GM19351 (cell line): ENCODE data around the gene SLAMF1.
"Not testable (repeated sequence)": the region's sequence is repeated elsewhere in the genome, so short reads cannot be mapped to it uniquely, and the experiment has no call there.

Source experiments
- ATAC-seq: cut with Tn5 transposase; IDR thresholded peaks from one replicate; pipeline ENCODE4 v1.9.1; 2021; ENCODE audit warnings: mild to moderate bottlenecking, moderate library complexity; ENCODE audit not compliant: unreplicated experiment

Gene SLAMF1

GRCh38 chr1:160665330-160666078 is 18.7 kb upstream of the SLAMF1 start:
- ATAC-seq: no peak

DNA sequence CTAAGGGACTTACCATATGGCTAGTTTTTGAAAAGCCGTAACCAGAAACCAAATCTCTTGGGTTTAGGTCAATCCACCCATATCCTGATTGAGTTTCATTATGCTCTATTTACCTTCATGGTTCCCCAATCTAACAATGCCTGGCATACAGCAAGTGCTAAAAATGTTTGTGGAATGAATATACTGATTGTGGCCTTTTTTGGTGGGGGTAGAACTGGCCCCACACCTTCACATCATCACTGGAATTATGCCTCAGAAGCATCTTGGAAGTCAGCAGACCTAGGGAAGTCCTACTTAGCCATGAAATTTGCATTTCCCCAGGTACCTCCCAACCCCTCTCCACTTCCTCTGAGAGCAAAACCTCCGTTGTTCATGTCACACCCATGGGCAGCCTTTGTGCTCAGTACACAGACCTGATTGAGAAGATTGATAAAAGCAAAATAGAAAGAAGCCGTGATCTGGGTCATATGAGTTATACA is 17.8 kb upstream of the SLAMF1 start:
- ATAC-seq: peak; percentile 63

DNA sequence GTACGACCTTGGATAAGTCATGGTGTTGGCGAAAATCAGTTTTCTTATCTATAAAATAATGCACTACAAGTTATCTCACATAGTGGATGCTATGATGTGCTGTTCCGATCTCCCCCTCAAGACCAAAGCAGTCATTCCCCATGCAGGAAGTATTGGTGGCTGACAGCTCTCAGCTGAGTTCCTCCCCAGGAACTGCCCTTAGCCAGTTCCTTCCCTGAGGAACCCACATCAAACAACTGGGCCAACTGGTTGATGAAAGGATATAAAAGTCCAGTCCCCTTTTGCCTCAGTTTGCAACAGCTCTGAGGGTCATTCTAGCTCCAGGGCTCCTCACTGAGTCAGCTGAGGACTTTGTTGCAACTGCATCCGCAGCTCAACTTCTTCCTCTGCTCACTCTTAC is 16.1 kb upstream of the SLAMF1 start:
- ATAC-seq: no peak

DNA sequence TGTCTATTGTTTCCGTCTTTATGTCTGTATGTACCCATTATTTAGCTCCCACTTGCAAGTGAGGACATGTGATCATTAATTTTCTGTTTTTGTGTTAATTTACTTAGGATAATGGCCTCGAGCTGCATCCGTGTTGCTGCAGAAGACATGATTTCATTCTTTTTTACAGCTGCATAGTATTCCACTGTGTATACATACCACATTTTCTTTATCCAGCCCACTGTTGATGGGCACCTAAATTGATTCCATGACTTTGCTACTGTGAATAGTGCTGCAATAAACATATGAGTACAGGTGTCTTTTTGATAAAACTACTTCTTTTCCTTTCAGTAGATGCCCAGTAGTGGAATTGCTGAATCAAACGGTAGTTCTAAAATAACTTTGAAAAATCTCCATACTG is 12.7 kb upstream of the SLAMF1 start:
- no peak for ATAC-seq

- ATAC-seq: no peak
Observed at GRCh38 chr1:160658814-160659193, 12.0 kb upstream of the SLAMF1 start.

DNA sequence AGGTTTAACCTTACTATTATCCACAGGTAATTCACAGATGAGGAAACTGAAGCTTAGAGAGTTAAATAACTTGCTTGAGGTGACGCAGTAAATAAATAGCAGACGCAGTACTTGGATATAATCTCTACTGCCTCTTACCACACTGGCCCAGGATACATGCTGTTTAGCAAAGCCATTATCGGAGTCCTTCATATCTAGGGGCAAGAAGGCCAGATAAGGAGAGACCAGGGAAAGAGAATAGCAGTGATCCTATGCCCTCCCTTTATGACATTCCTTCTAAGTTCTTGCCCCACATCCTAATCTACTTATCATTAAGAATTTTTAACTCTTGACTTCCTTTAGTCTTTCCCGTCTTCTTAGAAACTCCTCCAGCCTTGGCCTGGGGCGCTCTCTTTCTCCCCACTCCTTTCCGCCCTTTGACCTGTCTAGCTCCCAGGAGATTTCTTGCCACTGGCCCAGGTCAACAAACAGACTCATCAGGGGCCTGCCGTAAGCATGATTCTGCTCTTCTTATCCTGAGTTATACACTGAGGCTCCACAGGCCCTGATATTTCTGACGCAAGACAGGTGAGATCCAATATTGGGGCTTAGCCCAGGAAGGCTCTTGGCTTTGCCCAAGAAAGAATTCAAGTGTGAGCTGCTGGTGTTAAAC is 11.4 kb upstream of the SLAMF1 start:
- ATAC-seq: no peak

DNA sequence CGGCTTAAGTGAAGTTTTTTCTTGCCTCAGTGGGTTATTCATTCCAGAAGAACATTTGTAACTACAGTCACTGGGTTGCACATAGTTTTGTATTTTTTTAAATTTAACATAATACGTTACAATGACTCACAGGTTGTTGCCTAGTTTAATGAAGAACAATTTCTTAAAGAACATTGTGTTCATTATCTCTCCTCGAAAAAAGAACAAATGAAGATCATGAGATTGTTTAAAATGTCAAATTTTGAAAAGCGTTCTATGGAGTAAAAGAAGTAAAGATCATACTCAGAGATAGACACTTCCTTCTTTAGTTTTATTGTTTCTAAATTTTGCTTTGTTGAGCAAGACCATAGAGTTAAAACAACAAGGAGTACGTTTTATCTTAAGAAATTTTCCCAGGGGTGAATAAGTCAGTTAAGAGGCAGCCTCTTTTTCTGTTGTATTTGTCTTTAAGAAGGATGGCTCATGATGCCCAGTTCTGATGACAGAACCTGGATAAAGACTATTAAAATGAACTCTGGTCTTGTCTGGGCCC is 10.5 kb upstream of the SLAMF1 start:
- no peak for ATAC-seq

- no peak for ATAC-seq
Observed at GRCh38 chr1:160656737-160657136, 9.9 kb upstream of the SLAMF1 start.

GRCh38 chr1:160653620-160654016 is 6.8 kb upstream of the SLAMF1 start:
- ATAC-seq: no peak

- no peak for ATAC-seq
Observed at GRCh38 chr1:160652924-160653619, 6.2 kb upstream of the SLAMF1 start.

GRCh38 chr1:160652065-160652641 is 5.3 kb upstream of the SLAMF1 start:
- not testable (repeated sequence) for ATAC-seq

GRCh38 chr1:160651433-160652064 is 4.7 kb upstream of the SLAMF1 start:
- ATAC-seq: no peak

- ATAC-seq: no peak
Observed at GRCh38 chr1:160647329-160647720, 481 bp upstream of the SLAMF1 start.

GRCh38 chr1:160646180-160646579 is 664 bp downstream of the SLAMF1 start:
- ATAC-seq: no peak

- no peak for ATAC-seq
Observed at GRCh38 chr1:160645386-160646130, 1.3 kb downstream of the SLAMF1 start.

- no peak for ATAC-seq
Observed at GRCh38 chr1:160644399-160644798, 2.4 kb downstream of the SLAMF1 start.

DNA sequence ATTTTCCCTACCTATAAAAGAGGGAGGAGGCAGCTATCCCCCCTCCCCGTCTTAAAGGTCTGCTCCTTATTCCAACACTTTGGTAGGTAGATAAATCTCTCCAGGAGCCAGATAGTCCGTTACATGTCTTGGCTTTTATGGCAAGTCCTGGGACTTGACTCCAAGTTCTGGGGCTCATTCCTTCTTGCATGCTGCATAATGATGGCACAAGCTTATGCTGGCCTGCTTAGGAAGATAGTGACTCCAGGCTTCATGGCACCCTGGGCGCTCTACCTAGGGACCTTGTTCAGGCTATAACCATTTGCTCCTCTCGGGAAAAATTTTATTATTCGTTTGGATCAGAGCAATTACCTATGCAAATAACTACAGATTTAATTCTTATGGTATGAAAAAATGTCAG is 3.7 kb downstream of the SLAMF1 start:
- no peak for ATAC-seq

DNA sequence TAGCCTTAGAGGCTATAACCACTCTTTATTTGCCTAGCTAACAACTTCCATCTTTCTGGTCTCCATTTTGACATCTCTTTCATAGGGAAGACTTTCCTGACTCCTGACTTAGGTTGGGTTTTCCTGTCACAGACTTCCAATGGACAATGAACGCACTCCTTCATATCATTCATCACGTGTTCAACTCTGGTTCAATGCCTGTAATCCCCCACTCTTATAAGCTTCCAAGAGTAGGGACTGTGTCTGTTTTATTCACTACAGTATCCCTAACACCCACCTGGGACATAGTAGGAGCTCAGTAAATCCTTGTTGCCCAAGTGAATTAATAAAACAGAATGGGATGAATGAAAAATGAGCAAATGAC is 4.6 kb downstream of the SLAMF1 start:
- no peak for ATAC-seq

- ATAC-seq: no peak
Observed at GRCh38 chr1:160641323-160642280, 5.2 kb downstream of the SLAMF1 start.
